ENCODE data around the gene GNAS.
"Not testable (repeated sequence)": the region's sequence is repeated elsewhere in the genome, so short reads cannot be mapped to it uniquely, and the experiment has no call there.

Gene GNAS

GRCh38 chr20:58927490-58928061 lies 75.1 kb downstream of the GNAS start:
- no peak for DNase-seq (ENCODE audit: low spot score)

GRCh38 chr20:58930496-58930895 lies 78.0 kb downstream of the GNAS start:
- no peak for DNase-seq (ENCODE audit: low spot score)

GRCh38 chr20:58932170-58932569 lies 79.7 kb downstream of the GNAS start:
- DNase-seq (ENCODE audit: low spot score): no peak

- DNase-seq (ENCODE audit: low spot score): no peak
Measured at GRCh38 chr20:58938078-58938477, 85.6 kb downstream of the GNAS start.

- DNase-seq (ENCODE audit: low spot score): no peak
Measured at GRCh38 chr20:58938541-58938940, 86.0 kb downstream of the GNAS start.

- DNase-seq (ENCODE audit: low spot score): no peak
Measured at GRCh38 chr20:58941471-58941870, 89.0 kb downstream of the GNAS start.

- peak; percentile 8 for DNase-seq (ENCODE audit: low spot score)
Measured at GRCh38 chr20:58942549-58942948, 90.0 kb downstream of the GNAS start.

- DNase-seq (ENCODE audit: low spot score): no peak
Measured at GRCh38 chr20:58944610-58945009, 92.1 kb downstream of the GNAS start.

GRCh38 chr20:58945965-58946631 lies 93.6 kb downstream of the GNAS start:
- DNase-seq (ENCODE audit: low spot score): no peak

GRCh38 chr20:58947797-58948388 lies 95.4 kb downstream of the GNAS start:
- DNase-seq (ENCODE audit: low spot score): not testable (repeated sequence)

- DNase-seq (ENCODE audit: low spot score): no peak
Measured at GRCh38 chr20:58950603-58951002, 98.1 kb downstream of the GNAS start.

- DNase-seq (ENCODE audit: low spot score): no peak
Measured at GRCh38 chr20:58953050-58953449, 100.5 kb downstream of the GNAS start.

- no peak for DNase-seq (ENCODE audit: low spot score)
Measured at GRCh38 chr20:58956078-58956477, 103.6 kb downstream of the GNAS start.

- no peak for DNase-seq (ENCODE audit: low spot score)
Measured at GRCh38 chr20:58959652-58960051, 107.1 kb downstream of the GNAS start.
